ENCODE data around the gene KRTAP5-3.

The KRTAP5-3 gene

GRCh38 chr11:1608363-1608762, at the start of gene KRTAP5-3:
Gene KRTAP5-3 (minus strand): TSS chr11:1608463. CDS start chr11:1608385, 78 bp downstream.
- Histone ChIP-seq H3F3A (ENCODE audit: low read depth) (no peaks in the 10 kb centered on the region), H3K9ac (ENCODE audit: low read depth, low read length, poor library complexity, severe bottlenecking) (no peak within 1 kb of the TSS), H3K4me3 (ENCODE audit: low read length, poor library complexity, severe bottlenecking) (no peak within 1 kb of the TSS), H4K20me1 (ENCODE audit: insufficient read depth, low read length, poor library complexity, severe bottlenecking) (no peaks in the 10 kb centered on the region), H3K4me1 (ENCODE audit: insufficient read depth, low read length, poor library complexity, severe bottlenecking) (no peaks in the 10 kb centered on the region), H3K27me3 (ENCODE audit: insufficient read depth, low read length, poor library complexity, severe bottlenecking) (no peaks in the 10 kb centered on the region), H3K9me3 (ENCODE audit: insufficient read depth, low read depth, low read length) (no peaks in the 10 kb centered on the region), H3K9me2 (replicated peaks; ENCODE audit: low read depth, low read length) (no peaks in the 10 kb centered on the region), H3K36me3 (ENCODE audit: insufficient read depth, low read length) (no peaks in the 10 kb centered on the region), H3K79me2 (ENCODE audit: insufficient read depth, low read length) (no peaks in the 10 kb centered on the region), H3K4me2 (ENCODE audit: low read depth, low read length, poor library complexity, severe bottlenecking) (no peak within 1 kb of the TSS), H2AFZ (ENCODE audit: low read length) (no peak within 1 kb of the TSS)
- no peak for TF ChIP-seq CTCF (conservative IDR thresholded peaks at IDR 0.05; ENCODE audit: low read length)

GRCh38 chr11:1656670-1657069, 48.4 kb upstream of the KRTAP5-3 start:
- no peaks in the 10 kb centered on the region for H3K79me2 ChIP-seq (ENCODE audit: insufficient read depth, low read length)
- H2AFZ ChIP-seq (ENCODE audit: low read length), result no peak overlapping the region
- TF ChIP-seq CTCF (conservative IDR thresholded peaks at IDR 0.05; ENCODE audit: low read length) (no peak), EZH2phosphoT487 (IDR thresholded peaks at IDR 0.05; ENCODE audit: borderline replicate concordance) (no peak)
- H3K36me3 ChIP-seq (ENCODE audit: insufficient read depth, low read length), result no peaks in the 10 kb centered on the region
- H3K9me3 ChIP-seq (ENCODE audit: insufficient read depth, low read depth, low read length), result no peaks in the 10 kb centered on the region
- H3K9me2 ChIP-seq (replicated peaks; ENCODE audit: low read depth, low read length), result no peaks in the 10 kb centered on the region
- no peaks in the 10 kb centered on the region for H3K4me1 ChIP-seq (ENCODE audit: insufficient read depth, low read length, poor library complexity, severe bottlenecking)
- H3F3A ChIP-seq (ENCODE audit: low read depth), result no peaks in the 10 kb centered on the region
- no peaks in the 10 kb centered on the region for H4K20me1 ChIP-seq (ENCODE audit: insufficient read depth, low read length, poor library complexity, severe bottlenecking)
- no peak overlapping the region for H3K9ac ChIP-seq (ENCODE audit: low read depth, low read length, poor library complexity, severe bottlenecking)
- H3K4me3 ChIP-seq (ENCODE audit: low read length, poor library complexity, severe bottlenecking), result no peak overlapping the region
- H3K4me2 ChIP-seq (ENCODE audit: low read depth, low read length, poor library complexity, severe bottlenecking), result no peak overlapping the region
- peaks cover 7% of the 10 kb centered on the region for H3K27me3 ChIP-seq (ENCODE audit: insufficient read depth, low read length, poor library complexity, severe bottlenecking)

GRCh38 chr11:1656061-1656441, 47.8 kb upstream of the KRTAP5-3 start:
- H3K79me2 ChIP-seq (ENCODE audit: insufficient read depth, low read length), result no peaks in the 10 kb centered on the region
- peaks cover 7% of the 10 kb centered on the region for H3K27me3 ChIP-seq (ENCODE audit: insufficient read depth, low read length, poor library complexity, severe bottlenecking)
- no peaks in the 10 kb centered on the region for H3F3A ChIP-seq (ENCODE audit: low read depth)
- H4K20me1 ChIP-seq (ENCODE audit: insufficient read depth, low read length, poor library complexity, severe bottlenecking), result no peaks in the 10 kb centered on the region
- H3K4me1 ChIP-seq (ENCODE audit: insufficient read depth, low read length, poor library complexity, severe bottlenecking), result no peaks in the 10 kb centered on the region
- H2AFZ ChIP-seq (ENCODE audit: low read length), result no peak overlapping the region
- no peak overlapping the region for H3K4me3 ChIP-seq (ENCODE audit: low read length, poor library complexity, severe bottlenecking)
- no peaks in the 10 kb centered on the region for H3K9me2 ChIP-seq (replicated peaks; ENCODE audit: low read depth, low read length)
- TF ChIP-seq EZH2phosphoT487 (IDR thresholded peaks at IDR 0.05; ENCODE audit: borderline replicate concordance) (no peak), CTCF (conservative IDR thresholded peaks at IDR 0.05; ENCODE audit: low read length) (no peak)
- H3K9ac ChIP-seq (ENCODE audit: low read depth, low read length, poor library complexity, severe bottlenecking), result no peak overlapping the region
- H3K36me3 ChIP-seq (ENCODE audit: insufficient read depth, low read length), result no peaks in the 10 kb centered on the region
- no peaks in the 10 kb centered on the region for H3K9me3 ChIP-seq (ENCODE audit: insufficient read depth, low read depth, low read length)
- H3K4me2 ChIP-seq (ENCODE audit: low read depth, low read length, poor library complexity, severe bottlenecking), result no peak overlapping the region

Measured in Loucy (cell line).